Ovary (tissue), 3 donors: ENCODE measurements around the gene NEDD4L.

ENCODE experiments used
- EP300 ChIP-seq: sonication (generic); formaldehyde crosslinking; IDR thresholded peaks from one replicate; pipeline ENCODE4 v1.6.1; 2017; ENCODE audit warnings: antibody characterized with exemption
- POLR2A ChIP-seq: fragments of 450-650 bp; IDR thresholded peaks from one replicate; pipeline ENCODE4 v1.6.1; 2017; ENCODE audit warnings: antibody characterized with exemption, mild to moderate bottlenecking, moderate library complexity
- TF ChIP-seq, protein P1 (sequence below), 3 donors: fragments of 450-650 bp in 2 of 3; fragments of 200-600 bp in 1 of 3; IDR thresholded peaks; one replicate each; pipeline versions ENCODE4 v1.5.1 to v1.8.0; 2016 to 2022; ENCODE audit warnings: antibody characterized with exemption in 3 of 3, mild to moderate bottlenecking in 1 of 3
- donor health status: DM: no; HTN: no; CAD: no.

DNA sequence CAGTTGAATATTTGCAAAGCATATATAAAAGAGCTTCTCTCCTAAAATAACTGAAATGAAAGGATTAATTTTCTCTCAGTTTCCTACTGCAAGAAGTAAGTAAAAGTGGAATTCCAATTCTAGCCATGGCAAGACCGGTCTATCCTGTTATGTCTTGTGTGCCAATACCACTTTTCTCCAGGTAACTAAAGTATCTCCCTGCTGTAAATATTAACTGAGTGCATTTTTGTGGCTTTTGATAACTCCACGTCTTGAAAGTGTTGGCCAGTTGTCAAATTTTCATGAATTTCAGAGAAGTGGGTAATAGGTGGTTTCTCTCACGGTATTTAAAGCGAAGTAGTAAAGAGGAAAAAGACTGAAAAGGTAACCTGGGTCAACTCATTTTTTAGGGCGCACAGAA, 225.9 kb downstream of the NEDD4L start:
- TF ChIP-seq, protein P1, sequence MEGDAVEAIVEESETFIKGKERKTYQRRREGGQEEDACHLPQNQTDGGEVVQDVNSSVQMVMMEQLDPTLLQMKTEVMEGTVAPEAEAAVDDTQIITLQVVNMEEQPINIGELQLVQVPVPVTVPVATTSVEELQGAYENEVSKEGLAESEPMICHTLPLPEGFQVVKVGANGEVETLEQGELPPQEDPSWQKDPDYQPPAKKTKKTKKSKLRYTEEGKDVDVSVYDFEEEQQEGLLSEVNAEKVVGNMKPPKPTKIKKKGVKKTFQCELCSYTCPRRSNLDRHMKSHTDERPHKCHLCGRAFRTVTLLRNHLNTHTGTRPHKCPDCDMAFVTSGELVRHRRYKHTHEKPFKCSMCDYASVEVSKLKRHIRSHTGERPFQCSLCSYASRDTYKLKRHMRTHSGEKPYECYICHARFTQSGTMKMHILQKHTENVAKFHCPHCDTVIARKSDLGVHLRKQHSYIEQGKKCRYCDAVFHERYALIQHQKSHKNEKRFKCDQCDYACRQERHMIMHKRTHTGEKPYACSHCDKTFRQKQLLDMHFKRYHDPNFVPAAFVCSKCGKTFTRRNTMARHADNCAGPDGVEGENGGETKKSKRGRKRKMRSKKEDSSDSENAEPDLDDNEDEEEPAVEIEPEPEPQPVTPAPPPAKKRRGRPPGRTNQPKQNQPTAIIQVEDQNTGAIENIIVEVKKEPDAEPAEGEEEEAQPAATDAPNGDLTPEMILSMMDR (IDR thresholded peaks at IDR 0.05): no peak
- TF ChIP-seq POLR2A (no peak), EP300 (no peak)
